Measurements from ENCODE around the gene ADSS2.

DNA sequence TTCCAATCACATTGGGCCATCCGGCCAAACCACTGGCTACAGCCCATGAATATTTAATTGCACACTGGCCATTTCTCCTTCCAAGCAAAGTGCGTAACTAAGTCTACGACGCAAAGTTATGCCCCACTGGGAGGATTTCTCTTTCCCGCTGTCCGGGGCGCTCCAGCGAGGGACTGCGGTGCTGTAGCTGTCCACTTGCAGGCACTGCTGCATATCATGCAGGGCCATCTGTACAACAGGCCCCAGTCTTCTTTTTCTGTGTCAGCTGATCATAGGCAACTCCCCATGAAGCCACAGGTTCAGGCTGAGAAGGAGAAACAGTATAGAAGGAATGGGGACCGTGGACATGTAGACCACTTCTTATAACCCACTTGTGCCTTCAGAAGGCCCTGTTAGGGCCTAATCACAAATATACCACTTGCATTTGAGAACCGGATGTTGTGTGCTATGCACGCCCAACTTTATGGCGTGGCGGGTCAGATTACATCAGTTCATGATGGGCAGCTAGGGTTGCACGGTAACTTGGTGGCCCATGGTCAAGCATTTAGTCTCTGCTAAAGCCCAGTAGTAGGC lies 58.0 kb downstream of the ADSS2 start:
- TF ChIP-seq, protein P1, sequence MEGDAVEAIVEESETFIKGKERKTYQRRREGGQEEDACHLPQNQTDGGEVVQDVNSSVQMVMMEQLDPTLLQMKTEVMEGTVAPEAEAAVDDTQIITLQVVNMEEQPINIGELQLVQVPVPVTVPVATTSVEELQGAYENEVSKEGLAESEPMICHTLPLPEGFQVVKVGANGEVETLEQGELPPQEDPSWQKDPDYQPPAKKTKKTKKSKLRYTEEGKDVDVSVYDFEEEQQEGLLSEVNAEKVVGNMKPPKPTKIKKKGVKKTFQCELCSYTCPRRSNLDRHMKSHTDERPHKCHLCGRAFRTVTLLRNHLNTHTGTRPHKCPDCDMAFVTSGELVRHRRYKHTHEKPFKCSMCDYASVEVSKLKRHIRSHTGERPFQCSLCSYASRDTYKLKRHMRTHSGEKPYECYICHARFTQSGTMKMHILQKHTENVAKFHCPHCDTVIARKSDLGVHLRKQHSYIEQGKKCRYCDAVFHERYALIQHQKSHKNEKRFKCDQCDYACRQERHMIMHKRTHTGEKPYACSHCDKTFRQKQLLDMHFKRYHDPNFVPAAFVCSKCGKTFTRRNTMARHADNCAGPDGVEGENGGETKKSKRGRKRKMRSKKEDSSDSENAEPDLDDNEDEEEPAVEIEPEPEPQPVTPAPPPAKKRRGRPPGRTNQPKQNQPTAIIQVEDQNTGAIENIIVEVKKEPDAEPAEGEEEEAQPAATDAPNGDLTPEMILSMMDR (IDR thresholded peaks at IDR 0.05 in 2 of 3, conservative IDR thresholded peaks at IDR 0.05 in 1 of 3; ENCODE audit: borderline replicate concordance in 1 of 3, insufficient read depth in 1 of 3, low read depth in 2 of 3, low read length in 2 of 3) = no peak
- TF ChIP-seq EZH2phosphoT487 (IDR thresholded peaks at IDR 0.05; ENCODE audit: borderline replicate concordance) = no peak

All from HCT116 (cell line).